ENCODE results near the gene ABL2.

DNA sequence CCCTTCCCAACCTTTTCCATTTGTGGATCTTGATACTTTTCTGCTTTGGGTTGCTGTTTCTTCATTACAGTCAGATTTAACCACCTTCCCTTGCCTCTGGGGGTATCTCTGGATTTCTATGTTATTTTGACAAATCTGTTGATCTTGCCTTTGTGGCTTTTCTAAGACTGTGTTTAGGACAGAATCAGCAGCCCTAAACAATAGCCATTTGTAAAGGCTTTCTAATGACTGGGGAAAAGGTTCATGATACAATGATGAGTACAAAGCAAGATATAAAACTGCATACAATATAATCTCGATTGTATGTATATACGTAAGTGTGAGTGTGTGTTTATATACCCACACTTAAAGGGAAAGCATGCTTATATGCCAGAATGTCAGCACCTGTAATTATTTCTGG is 176.0 kb downstream of the ABL2 start:
- TF ChIP-seq, protein P1, sequence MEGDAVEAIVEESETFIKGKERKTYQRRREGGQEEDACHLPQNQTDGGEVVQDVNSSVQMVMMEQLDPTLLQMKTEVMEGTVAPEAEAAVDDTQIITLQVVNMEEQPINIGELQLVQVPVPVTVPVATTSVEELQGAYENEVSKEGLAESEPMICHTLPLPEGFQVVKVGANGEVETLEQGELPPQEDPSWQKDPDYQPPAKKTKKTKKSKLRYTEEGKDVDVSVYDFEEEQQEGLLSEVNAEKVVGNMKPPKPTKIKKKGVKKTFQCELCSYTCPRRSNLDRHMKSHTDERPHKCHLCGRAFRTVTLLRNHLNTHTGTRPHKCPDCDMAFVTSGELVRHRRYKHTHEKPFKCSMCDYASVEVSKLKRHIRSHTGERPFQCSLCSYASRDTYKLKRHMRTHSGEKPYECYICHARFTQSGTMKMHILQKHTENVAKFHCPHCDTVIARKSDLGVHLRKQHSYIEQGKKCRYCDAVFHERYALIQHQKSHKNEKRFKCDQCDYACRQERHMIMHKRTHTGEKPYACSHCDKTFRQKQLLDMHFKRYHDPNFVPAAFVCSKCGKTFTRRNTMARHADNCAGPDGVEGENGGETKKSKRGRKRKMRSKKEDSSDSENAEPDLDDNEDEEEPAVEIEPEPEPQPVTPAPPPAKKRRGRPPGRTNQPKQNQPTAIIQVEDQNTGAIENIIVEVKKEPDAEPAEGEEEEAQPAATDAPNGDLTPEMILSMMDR (IDR thresholded peaks at IDR 0.05): no peak
- TF ChIP-seq POLR2AphosphoS5 (IDR thresholded peaks at IDR 0.05) (no peak), EP300 (IDR thresholded peaks at IDR 0.05) (no peak)
